Keratinocyte (primary cell): Measurements from ENCODE around the gene SH3RF1. TPM values are rescaled to one million over a fixed set of nuclear protein-coding genes. Genes with fewer than 3 reads are reported as not detected.

ENCODE experiments used
- DNase-seq: peaks from one replicate; pipeline ENCODE4 v3.0.0-alpha.2; 2011; ENCODE audit warnings: low read depth, missing footprints, low spot score
- FAIRE-seq: peaks from 2 replicates; lab custom pipeline; 2011; peaks lifted over from hg19 to GRCh38; lab: Jason Lieb, UNC
- H2AFZ ChIP-seq: 2 replicates; pipeline ENCODE4 v1.6.0; 2012; ENCODE audit warnings: low read length, control low read depth, inconsistent platforms; ENCODE audit not compliant: control insufficient read depth
- H3K27ac ChIP-seq: 2 replicates; pipeline ENCODE4 v1.5.1; 2011; ENCODE audit warnings: low read length; ENCODE audit not compliant: control insufficient read depth, insufficient read depth
- H3K27me3 ChIP-seq: 3 replicates; pipeline ENCODE4 v1.6.0; 2011; ENCODE audit warnings: low read length; ENCODE audit not compliant: control insufficient read depth, insufficient read depth; ENCODE audit errors: extremely low read depth
- H3K36me3 ChIP-seq, 2 experiments: 2 replicates in 1 of 2; 3 replicates in 1 of 2; pipeline ENCODE4 v1.5.1; 2011; ENCODE audit warnings: low read length in 2 of 2, mild to moderate bottlenecking in 1 of 2; ENCODE audit not compliant: control insufficient read depth in 2 of 2, insufficient read depth in 2 of 2; ENCODE audit errors: extremely low read depth in 1 of 2
- H3K4me1 ChIP-seq: 3 replicates; pipeline ENCODE4 v1.5.1; 2011; ENCODE audit warnings: low read length; ENCODE audit not compliant: control insufficient read depth, insufficient read depth; ENCODE audit errors: extremely low read depth
- H3K4me2 ChIP-seq: 3 replicates; pipeline ENCODE4 v1.6.0; 2011; ENCODE audit warnings: low read depth, low read length; ENCODE audit not compliant: control insufficient read depth, insufficient read depth; ENCODE audit errors: extremely low read depth
- H3K4me3 ChIP-seq, 3 experiments: fragments of 200-600 bp in 1 of 3; sonication (generic) in 1 of 3; 2 replicates in 2 of 3; 3 replicates in 1 of 3; pipeline ENCODE4 v1.5.1; 2011 to 2016; ENCODE audit warnings: low read length in 3 of 3, mild to moderate bottlenecking in 3 of 3, control low read depth in 2 of 3, inconsistent platforms in 1 of 3, low read depth in 1 of 3, mixed read lengths in 1 of 3, mixed run types in 1 of 3, moderate library complexity in 1 of 3; ENCODE audit not compliant: control insufficient read depth in 2 of 3, insufficient read depth in 2 of 3; ENCODE audit errors: extremely low read depth in 1 of 3
- H3K79me2 ChIP-seq: 2 replicates; pipeline ENCODE4 v1.6.0; 2012; ENCODE audit warnings: low read length; ENCODE audit not compliant: control insufficient read depth, insufficient read depth
- H3K9ac ChIP-seq: 3 replicates; pipeline ENCODE4 v1.6.0; 2011; ENCODE audit warnings: low read length; ENCODE audit not compliant: control insufficient read depth, insufficient read depth; ENCODE audit errors: extremely low read depth
- H3K9me1 ChIP-seq: 3 replicates; pipeline ENCODE4 v1.6.0; 2011; ENCODE audit warnings: low read length; ENCODE audit not compliant: control insufficient read depth, insufficient read depth; ENCODE audit errors: extremely low read depth
- H3K9me3 ChIP-seq: 2 replicates; pipeline ENCODE4 v1.5.1; 2012; ENCODE audit warnings: low read depth, low read length; ENCODE audit not compliant: control insufficient read depth
- H4K20me1 ChIP-seq: 3 replicates; pipeline ENCODE4 v1.6.0; 2011; ENCODE audit warnings: low read length; ENCODE audit not compliant: control insufficient read depth, insufficient read depth; ENCODE audit errors: extremely low read depth
- CTCF ChIP-seq, 3 experiments: IDR thresholded peaks in 1 of 3; conservative IDR thresholded peaks in 1 of 3; optimal IDR thresholded peaks in 1 of 3; 2 replicates in 2 of 3; 3 replicates in 1 of 3; pipeline versions ENCODE3 to v1.5.1; 2011; ENCODE audit warnings: low read length in 3 of 3, mild to moderate bottlenecking in 3 of 3, moderate library complexity in 2 of 3, control low read depth in 1 of 3, inconsistent platforms in 1 of 3; ENCODE audit not compliant: insufficient read depth in 2 of 3; ENCODE audit errors: extremely low read depth in 1 of 3
- EZH2 ChIP-seq: IDR thresholded peaks from one replicate; pipeline ENCODE4 v1.6.1; 2012; ENCODE audit warnings: inconsistent platforms, mild to moderate bottlenecking, low read length, moderate library complexity
- dilution Hi-C: fragments of 300-500 bp; cut with MboI; formaldehyde crosslinking; loops from one replicate; pipeline ENCODE4 v1.7.0; 2020; ENCODE audit warnings: low sequenced_read_pairs; ENCODE audit not compliant: extremely low pct_ligation_motif_present
- polyA plus RNA-seq, 5 experiments: library from polyadenylated mRNA; depleted of rRNA in 3 of 5; stranded (reverse) in 3 of 5; stranded (forward) in 1 of 5; unstranded in 1 of 5; fragments of >200 nt; gene quantifications; 1 replicate in 1 of 5; 2 replicates in 3 of 5; 3 replicates in 1 of 5; pipeline versions ENCODE4 v1.2.1 to v1.2.3, GENCODE V29; 2011 to 2012; ENCODE audit warnings: missing spikeins in 2 of 5, low read depth in 1 of 5, low replicate concordance in 1 of 5

SH3RF1 gene
- polyA plus RNA-seq, 1 donor (not counting 4 experiments of a cell fraction or from before 2014, with no cell fraction given) = 9.5 TPM

- Histone ChIP-seq H3K27ac (no peak overlapping the region), H4K20me1 (no peaks in the 10 kb centered on the region), H3K4me3 (no peak overlapping the region), H2AFZ (no peak overlapping the region), H3K4me1 (peaks cover 46% of the 10 kb centered on the region), H3K9ac (no peak overlapping the region), H3K9me1 (no peaks in the 10 kb centered on the region), H3K4me2 (no peak overlapping the region), H3K9me3 (no peaks in the 10 kb centered on the region), H3K79me2 (peaks cover 94% of the 10 kb centered on the region), H3K27me3 (no peaks in the 10 kb centered on the region), H3K36me3 (peaks cover 2% of the 10 kb centered on the region in 2 experiments)
- FAIRE-seq (no peak), DNase-seq (no peak)
- dilution Hi-C loops = no loop called here
- TF ChIP-seq CTCF (optimal IDR thresholded peaks at IDR 0.05 in 1 of 3, IDR thresholded peaks at IDR 0.05 in 1 of 3, conservative IDR thresholded peaks at IDR 0.05 in 1 of 3; ENCODE audit: extremely low read depth in 1 of 3, insufficient read depth in 2 of 3, low read length in 3 of 3) = no peak
- TF ChIP-seq EZH2 = no peak
Observed at GRCh38 chr4:169248645-169249044, 22.1 kb downstream of the SH3RF1 start.

GRCh38 chr4:169246957-169247396, 23.8 kb downstream of the SH3RF1 start:
- no peaks in the 10 kb centered on the region for H3K9me1 ChIP-seq
- FAIRE-seq = no peak
- dilution Hi-C loops = no loop called here

More at GRCh38 chr4:169246957-169247396, 23.8 kb downstream of the SH3RF1 start:
- H3K9ac ChIP-seq = no peak overlapping the region
- H3K27ac ChIP-seq = no peak overlapping the region
- no peaks in the 10 kb centered on the region for H3K9me3 ChIP-seq
- no peaks in the 10 kb centered on the region for H4K20me1 ChIP-seq
- peaks cover 0 to 2% of the 10 kb centered on the region in 2 experiments for H3K36me3 ChIP-seq
- no peak for DNase-seq
- H3K4me2 ChIP-seq = no peak overlapping the region
- TF ChIP-seq CTCF (optimal IDR thresholded peaks at IDR 0.05 in 1 of 3, IDR thresholded peaks at IDR 0.05 in 1 of 3, conservative IDR thresholded peaks at IDR 0.05 in 1 of 3; ENCODE audit: extremely low read depth in 1 of 3, insufficient read depth in 2 of 3, low read length in 3 of 3) (no peak), EZH2 (no peak)
- H3K79me2 ChIP-seq = peaks cover 93% of the 10 kb centered on the region
- H3K4me1 ChIP-seq = peaks cover 33% of the 10 kb centered on the region
- no peaks in the 10 kb centered on the region for H3K27me3 ChIP-seq
- H3K4me3 ChIP-seq = no peak overlapping the region
- no peak overlapping the region for H2AFZ ChIP-seq
